OCI-LY7 (cell line): Measurements from ENCODE around the gene ZNF467.

ENCODE experiments used
- CTCF ChIP-seq: fragments of 200-600 bp; sonication (generic); conservative IDR thresholded peaks from 2 replicates; pipeline ENCODE4 v1.5.1; 2014; ENCODE audit warnings: mild to moderate bottlenecking, antibody characterized with exemption, low read length, moderate library complexity, mixed read lengths
- EZH2phosphoT487 ChIP-seq: fragments of 200-600 bp; sonication (generic); IDR thresholded peaks from 2 replicates; pipeline ENCODE4 v1.6.1; 2018; ENCODE audit warnings: low read depth, borderline replicate concordance, mild to moderate bottlenecking, mixed run types, antibody characterized with exemption, low read length, moderate library complexity, mixed read lengths

- TF ChIP-seq CTCF (no peak), EZH2phosphoT487 (no peak)
Observed at GRCh38 chr7:149725426-149725821, 48.0 kb downstream of the ZNF467 start.
